Measurements from ENCODE around the gene C1QL4. TPM values are rescaled to one million over a fixed set of nuclear protein-coding genes. Genes with fewer than 3 reads are reported as not detected.
"Not testable (repeated sequence)": the region's sequence is repeated elsewhere in the genome, so short reads cannot be mapped to it uniquely, and the experiment has no call there.

The C1QL4 gene
- total RNA-seq, 1 donor: 0.18 TPM

DNA sequence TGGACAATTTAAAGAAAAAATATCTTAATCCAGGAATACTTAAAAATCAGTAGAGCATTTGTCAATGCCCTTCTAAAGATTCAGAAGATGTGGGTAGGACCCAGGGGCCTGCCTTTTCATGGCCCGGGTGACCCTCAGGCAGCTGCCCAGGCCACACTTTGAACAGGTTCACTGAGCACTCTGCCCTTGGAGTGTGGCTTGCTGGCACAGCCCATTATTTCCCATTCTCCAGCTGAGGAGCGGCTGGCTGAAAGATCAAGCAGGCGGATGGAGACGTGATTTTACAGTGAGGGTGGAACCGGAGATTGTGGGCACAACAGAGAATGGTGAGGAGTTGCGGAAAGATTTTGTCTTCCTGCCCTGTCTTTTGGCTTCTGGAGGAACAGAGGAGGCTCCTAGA lies 49.1 kb downstream of the C1QL4 start:
- TF ChIP-seq, protein P1, sequence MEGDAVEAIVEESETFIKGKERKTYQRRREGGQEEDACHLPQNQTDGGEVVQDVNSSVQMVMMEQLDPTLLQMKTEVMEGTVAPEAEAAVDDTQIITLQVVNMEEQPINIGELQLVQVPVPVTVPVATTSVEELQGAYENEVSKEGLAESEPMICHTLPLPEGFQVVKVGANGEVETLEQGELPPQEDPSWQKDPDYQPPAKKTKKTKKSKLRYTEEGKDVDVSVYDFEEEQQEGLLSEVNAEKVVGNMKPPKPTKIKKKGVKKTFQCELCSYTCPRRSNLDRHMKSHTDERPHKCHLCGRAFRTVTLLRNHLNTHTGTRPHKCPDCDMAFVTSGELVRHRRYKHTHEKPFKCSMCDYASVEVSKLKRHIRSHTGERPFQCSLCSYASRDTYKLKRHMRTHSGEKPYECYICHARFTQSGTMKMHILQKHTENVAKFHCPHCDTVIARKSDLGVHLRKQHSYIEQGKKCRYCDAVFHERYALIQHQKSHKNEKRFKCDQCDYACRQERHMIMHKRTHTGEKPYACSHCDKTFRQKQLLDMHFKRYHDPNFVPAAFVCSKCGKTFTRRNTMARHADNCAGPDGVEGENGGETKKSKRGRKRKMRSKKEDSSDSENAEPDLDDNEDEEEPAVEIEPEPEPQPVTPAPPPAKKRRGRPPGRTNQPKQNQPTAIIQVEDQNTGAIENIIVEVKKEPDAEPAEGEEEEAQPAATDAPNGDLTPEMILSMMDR (IDR thresholded peaks at IDR 0.05; ENCODE audit: insufficient read depth, low read length): no peak
- DNase-seq (ENCODE audit: low read depth): no peak
- no peak overlapping the region for H3K4me3 ChIP-seq (ENCODE audit: low read depth, low read length)

DNA sequence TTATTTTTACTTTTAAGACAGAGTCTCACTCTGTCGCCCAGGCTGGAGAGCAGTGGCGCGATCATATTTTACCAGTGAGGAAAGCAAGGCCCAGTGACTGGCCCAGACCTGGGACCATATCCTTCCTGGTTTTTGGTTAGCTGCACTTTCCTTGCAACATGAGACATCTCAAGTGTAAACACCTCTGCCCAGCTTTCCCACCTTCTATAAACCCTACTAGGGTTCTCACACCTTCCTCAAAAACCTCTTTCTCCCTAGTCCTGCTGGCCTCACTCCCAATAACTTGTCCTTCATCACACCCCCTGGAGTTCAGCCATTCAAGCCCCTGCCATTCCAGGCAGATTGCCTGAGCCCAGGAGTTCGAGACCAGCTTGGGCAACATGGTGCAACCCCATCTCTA lies 52.3 kb downstream of the C1QL4 start:
- no peak overlapping the region for H3K4me3 ChIP-seq (ENCODE audit: low read depth, low read length)
- TF ChIP-seq, protein P1 (IDR thresholded peaks at IDR 0.05; ENCODE audit: insufficient read depth, low read length): no peak
- DNase-seq (ENCODE audit: low read depth): no peak

DNA sequence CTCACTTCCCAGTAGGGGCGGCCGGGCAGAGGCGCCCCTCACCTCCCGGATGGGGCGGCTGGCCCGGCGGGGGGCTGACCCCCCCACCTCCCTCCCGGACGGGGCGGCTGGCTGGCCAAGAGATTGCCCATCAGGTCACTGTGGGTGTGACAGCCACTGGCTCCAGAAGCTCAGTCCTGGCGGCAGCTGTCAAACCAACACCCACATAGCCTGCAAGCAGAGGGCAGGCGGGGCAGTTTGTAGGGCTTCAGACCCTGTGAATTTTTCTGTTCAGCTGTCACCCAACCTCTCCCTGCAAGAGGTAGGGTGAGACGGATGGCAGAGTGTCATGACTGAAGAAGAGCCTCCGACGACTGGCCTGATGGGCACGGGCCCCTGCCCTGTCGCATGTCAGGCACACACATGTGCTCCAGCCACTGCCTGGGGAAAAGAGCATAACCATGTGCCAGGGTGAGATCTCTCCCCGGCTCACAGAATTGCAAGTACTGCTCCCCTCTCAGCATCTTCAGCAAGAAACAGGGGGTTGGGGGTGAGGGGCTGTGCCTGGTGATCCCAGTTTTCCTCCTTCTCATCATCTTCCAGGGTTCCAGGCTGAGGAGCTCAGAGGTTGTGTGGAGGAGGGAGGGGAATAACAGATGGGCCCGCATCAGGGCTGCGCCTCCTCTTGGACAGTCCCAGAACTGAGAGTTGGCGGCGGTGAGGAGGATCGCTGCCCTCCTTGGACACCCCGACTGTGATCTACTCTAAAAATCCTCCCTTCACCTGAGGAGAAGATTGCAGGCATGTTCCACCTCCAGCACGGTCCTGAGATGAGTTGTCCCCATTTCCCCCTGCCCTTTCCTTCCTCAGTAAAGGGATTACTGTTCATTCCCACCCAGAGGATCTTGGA lies 53.2 kb downstream of the C1QL4 start:
- DNase-seq (ENCODE audit: low read depth): no peak

DNA sequence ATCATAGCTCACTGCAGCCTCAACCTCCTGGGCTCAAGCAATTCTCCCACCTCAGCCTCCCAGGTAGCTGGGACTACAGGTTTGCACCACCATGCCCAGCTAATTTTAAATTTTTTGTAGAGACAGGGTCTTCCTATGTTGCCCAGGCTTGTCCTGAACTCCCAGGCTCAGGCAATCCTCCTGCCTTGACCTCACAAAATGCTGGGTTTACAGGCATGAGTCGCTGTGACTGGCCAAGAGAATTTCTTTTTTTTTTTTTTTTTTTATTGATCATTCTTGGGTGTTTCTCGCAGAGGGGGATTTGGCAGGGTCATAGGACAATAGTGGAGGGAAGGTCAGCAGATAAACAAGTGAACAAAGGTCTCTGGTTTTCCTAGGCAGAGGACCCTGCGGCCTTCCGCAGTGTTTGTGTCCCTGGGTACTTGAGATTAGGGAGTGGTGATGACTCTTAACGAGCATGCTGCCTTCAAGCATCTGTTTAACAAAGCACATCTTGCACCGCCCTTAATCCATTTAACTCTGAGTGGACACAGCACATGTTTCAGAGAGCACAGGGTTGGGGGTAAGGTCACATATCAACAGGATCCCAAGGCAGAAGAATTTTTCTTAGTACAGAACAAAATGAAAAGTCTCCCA lies 54.1 kb downstream of the C1QL4 start:
- not testable (repeated sequence) for DNase-seq (ENCODE audit: low read depth)

More for the DNA sequence above, 53.2 kb downstream of the C1QL4 start:
- H3K4me3 ChIP-seq (ENCODE audit: low read depth, low read length): no peak overlapping the region
- TF ChIP-seq, protein P1 (IDR thresholded peaks at IDR 0.05; ENCODE audit: insufficient read depth, low read length): peak; percentile 20

More for the DNA sequence above, 54.1 kb downstream of the C1QL4 start:
- H3K4me3 ChIP-seq (ENCODE audit: low read depth, low read length): not testable (repeated sequence)

Other genes starting within 250 kb of the C1QL4 start
- 0.41 TPM in 1 of 2 replicates, not detected in the other for gene DHH, start 242.4 kb downstream of the C1QL4 start, total RNA-seq (ENCODE audit: low replicate concordance)
- gene LMBR1L, start 226.3 kb downstream of the C1QL4 start, total RNA-seq (ENCODE audit: low replicate concordance): 20.2 and 57.3 TPM in 2 replicates
- 159 and 2,451 TPM in 2 replicates for gene TUBA1B, start 205.8 kb downstream of the C1QL4 start, total RNA-seq (ENCODE audit: low replicate concordance)
- gene TUBA1A, start 148.1 kb downstream of the C1QL4 start, total RNA-seq (ENCODE audit: low replicate concordance): 320 and 961 TPM in 2 replicates
- 54.7 and 839 TPM in 2 replicates for gene TUBA1C, start 72.1 kb downstream of the C1QL4 start, total RNA-seq (ENCODE audit: low replicate concordance)
- gene PRPH, start 42.0 kb downstream of the C1QL4 start, total RNA-seq (ENCODE audit: low replicate concordance): 0.18 and 0.33 TPM in 2 replicates
- 4.0 and 11.3 TPM in 2 replicates for gene TROAP, start 13.9 kb downstream of the C1QL4 start, total RNA-seq (ENCODE audit: low replicate concordance)
- 1.6 and 2.5 TPM in 2 replicates for gene DNAJC22, start 9.7 kb upstream of the C1QL4 start, total RNA-seq (ENCODE audit: low replicate concordance)
- gene SPATS2, start 30.3 kb upstream of the C1QL4 start, total RNA-seq (ENCODE audit: low replicate concordance): 25.1 and 34.1 TPM in 2 replicates
- 0.08 and 0.18 TPM in 2 replicates for gene KCNH3, start 201.8 kb upstream of the C1QL4 start, total RNA-seq (ENCODE audit: low replicate concordance)
- gene MCRS1, start 231.0 kb upstream of the C1QL4 start, total RNA-seq (ENCODE audit: low replicate concordance): 45.5 and 48.7 TPM in 2 replicates